Measurements from ENCODE around the gene INTS4. TPM values are rescaled to one million over a fixed set of nuclear protein-coding genes. Genes with fewer than 3 reads are reported as not detected.
"Not testable (repeated sequence)": the region's sequence is repeated elsewhere in the genome, so short reads cannot be mapped to it uniquely, and the experiment has no call there.

INTS4 gene
- total and polyA plus RNA-seq, 10 of the 15 experiments (the other 5 are each of a cell fraction or from before 2014, with no cell fraction given): 20.2 to 50.5 (median 40.0) TPM

- RAD21 ChIA-PET (ENCODE audit: unreplicated experiment); FAIRE-seq; H3K27ac ChIP-seq (ENCODE audit: control insufficient read depth, insufficient read depth); in situ Hi-C loops (cut with MboI); H3K4me1 ChIP-seq (ENCODE audit: control insufficient read depth, insufficient read depth, low read length); DNase-seq (ENCODE audit: low read depth, low spot score); intact Hi-C loops (cut with micrococcal nuclease; ENCODE audit: unreplicated experiment); H3K4me3 ChIP-seq; ATAC-seq; H2AFZ ChIP-seq (ENCODE audit: control insufficient read depth, low read depth, low read length); H3K9ac ChIP-seq (ENCODE audit: control insufficient read depth, insufficient read depth, low read length); CTCF ChIA-PET; POLR2A ChIA-PET; H4K20me1 ChIP-seq (ENCODE audit: control insufficient read depth, insufficient read depth); H3K79me2 ChIP-seq (ENCODE audit: control insufficient read depth, insufficient read depth, low read length); H3K36me3 ChIP-seq (ENCODE audit: control insufficient read depth in 2 of 2, insufficient read depth in 2 of 2, low read length in 1 of 2); H3K9me3 ChIP-seq (replicated peaks; ENCODE audit: control insufficient read depth, insufficient read depth, low read length); H3K27me3 ChIP-seq (replicated peaks in 1 of 2; ENCODE audit: control insufficient read depth in 2 of 2, insufficient read depth in 2 of 2, low read length in 1 of 2); SMC1A ChIA-PET (ENCODE audit: uncharacterized antibody, unreplicated experiment); H3K4me2 ChIP-seq (ENCODE audit: control insufficient read depth, insufficient read depth): not testable (repeated sequence)
- BruUV-seq (replicated peaks): TSS peak; percentile 35
Observed at GRCh38 chr11:77890100-77890614, 104.3 kb downstream of the INTS4 start.

DNA sequence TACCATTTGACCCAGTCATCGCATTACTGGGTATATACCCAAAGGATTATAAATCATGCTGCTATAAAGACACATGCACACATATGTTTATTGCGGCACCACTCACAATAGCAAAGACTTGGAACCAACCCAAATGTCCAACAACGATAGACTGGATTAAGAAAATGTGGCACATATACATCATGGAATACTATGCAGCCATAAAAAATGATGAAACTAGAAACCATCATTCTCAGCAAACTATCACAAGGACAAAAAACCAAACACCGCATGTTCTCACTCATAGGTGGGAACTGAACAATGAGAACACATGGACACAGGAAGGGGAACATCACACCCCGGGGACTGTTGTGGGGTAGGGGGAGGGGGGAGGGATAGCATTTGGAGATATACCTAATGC lies 105.4 kb downstream of the INTS4 start:
- H3K9me3 ChIP-seq (replicated peaks; ENCODE audit: control insufficient read depth, insufficient read depth, low read length); BruUV-seq (replicated peaks); POLR2A ChIA-PET; H3K4me3 ChIP-seq; H3K36me3 ChIP-seq (ENCODE audit: control insufficient read depth in 2 of 2, insufficient read depth in 2 of 2, low read length in 1 of 2); H2AFZ ChIP-seq (ENCODE audit: control insufficient read depth, low read depth, low read length); H4K20me1 ChIP-seq (ENCODE audit: control insufficient read depth, insufficient read depth); RAD21 ChIA-PET (ENCODE audit: unreplicated experiment); DNase-seq (ENCODE audit: low read depth, low spot score); H3K4me1 ChIP-seq (ENCODE audit: control insufficient read depth, insufficient read depth, low read length); H3K27ac ChIP-seq (ENCODE audit: control insufficient read depth, insufficient read depth); H3K9ac ChIP-seq (ENCODE audit: control insufficient read depth, insufficient read depth, low read length); ATAC-seq; H3K79me2 ChIP-seq (ENCODE audit: control insufficient read depth, insufficient read depth, low read length); in situ Hi-C loops (cut with MboI); intact Hi-C loops (cut with micrococcal nuclease; ENCODE audit: unreplicated experiment); CTCF ChIA-PET; H3K4me2 ChIP-seq (ENCODE audit: control insufficient read depth, insufficient read depth); SMC1A ChIA-PET (ENCODE audit: uncharacterized antibody, unreplicated experiment); H3K27me3 ChIP-seq (replicated peaks in 1 of 2; ENCODE audit: control insufficient read depth in 2 of 2, insufficient read depth in 2 of 2, low read length in 1 of 2); FAIRE-seq: not testable (repeated sequence)
- WGBS (ENCODE audit: insufficient coverage, insufficient replicate concordance, low lambda C conversion rate, missing lambda C conversion rate): 96% methylated on average over 4 of the region's 5 CpGs

DNA sequence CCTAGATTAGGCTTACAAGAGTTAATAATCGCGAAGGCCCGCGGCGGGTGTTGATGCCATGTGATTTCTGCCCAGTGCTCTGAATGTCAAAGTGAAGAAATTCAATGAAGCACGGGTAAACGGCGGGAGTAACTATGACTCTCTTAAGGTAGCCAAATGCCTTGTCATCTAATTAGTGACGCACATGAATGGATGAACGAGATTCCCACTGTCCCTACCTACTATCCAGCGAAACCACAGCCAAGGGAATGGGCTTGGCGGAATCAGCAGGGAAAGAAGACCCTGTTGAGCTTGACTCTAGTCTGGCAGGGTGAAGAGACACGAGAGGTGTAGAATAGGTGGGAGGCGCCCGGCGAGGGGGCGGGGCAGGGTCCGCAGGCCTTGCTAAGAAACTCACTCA lies 108.1 kb downstream of the INTS4 start:
- no peak overlapping the region for H3K4me2 ChIP-seq (ENCODE audit: control insufficient read depth, insufficient read depth)
- no peak for ATAC-seq
- no peak overlapping the region for H3K4me3 ChIP-seq
- no peak overlapping the region for H3K27ac ChIP-seq (ENCODE audit: control insufficient read depth, insufficient read depth)
- 87% methylated on average over 17 of the region's 18 CpGs for WGBS (ENCODE audit: insufficient coverage, insufficient replicate concordance, low lambda C conversion rate, missing lambda C conversion rate)
- DNase-seq (ENCODE audit: low read depth, low spot score): peak; percentile 12
- no peaks in the 10 kb centered on the region for H3K79me2 ChIP-seq (ENCODE audit: control insufficient read depth, insufficient read depth, low read length)
- no peaks in the 10 kb centered on the region for H3K27me3 ChIP-seq (replicated peaks in 1 of 2; ENCODE audit: control insufficient read depth in 2 of 2, insufficient read depth in 2 of 2, low read length in 1 of 2)
- ChIA-PET SMC1A (ENCODE audit: uncharacterized antibody, unreplicated experiment) (no interaction called here), POLR2A (no interaction called here), RAD21 (ENCODE audit: unreplicated experiment) (no interaction called here), CTCF (no interaction called here)
- intact Hi-C loops (cut with micrococcal nuclease; ENCODE audit: unreplicated experiment) (no loop called here), in situ Hi-C loops (cut with MboI) (no loop called here)
- no peak overlapping the region for H2AFZ ChIP-seq (ENCODE audit: control insufficient read depth, low read depth, low read length)
- TF ChIP-seq, protein P1, sequence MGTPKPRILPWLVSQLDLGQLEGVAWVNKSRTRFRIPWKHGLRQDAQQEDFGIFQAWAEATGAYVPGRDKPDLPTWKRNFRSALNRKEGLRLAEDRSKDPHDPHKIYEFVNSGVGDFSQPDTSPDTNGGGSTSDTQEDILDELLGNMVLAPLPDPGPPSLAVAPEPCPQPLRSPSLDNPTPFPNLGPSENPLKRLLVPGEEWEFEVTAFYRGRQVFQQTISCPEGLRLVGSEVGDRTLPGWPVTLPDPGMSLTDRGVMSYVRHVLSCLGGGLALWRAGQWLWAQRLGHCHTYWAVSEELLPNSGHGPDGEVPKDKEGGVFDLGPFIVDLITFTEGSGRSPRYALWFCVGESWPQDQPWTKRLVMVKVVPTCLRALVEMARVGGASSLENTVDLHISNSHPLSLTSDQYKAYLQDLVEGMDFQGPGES (IDR thresholded peaks at IDR 0.05): no peak
- TF ChIP-seq SUZ12 (IDR thresholded peaks at IDR 0.05; ENCODE audit: unreplicated experiment) (no peak), RFX5 (IDR thresholded peaks at IDR 0.05; ENCODE audit: low read depth, low read length) (no peak)
- H3K36me3 ChIP-seq (ENCODE audit: control insufficient read depth in 2 of 2, insufficient read depth in 2 of 2, low read length in 1 of 2): peaks cover 1 to 6% of the 10 kb centered on the region in 2 experiments; a peak in 3 of 4 replicates
- no peaks in the 10 kb centered on the region for H3K9me3 ChIP-seq (replicated peaks; ENCODE audit: control insufficient read depth, insufficient read depth, low read length)
- H3K4me1 ChIP-seq (ENCODE audit: control insufficient read depth, insufficient read depth, low read length): no peaks in the 10 kb centered on the region
- no TSS peak for BruUV-seq (replicated peaks)
- FAIRE-seq: no peak
- no peaks in the 10 kb centered on the region for H4K20me1 ChIP-seq (ENCODE audit: control insufficient read depth, insufficient read depth)
- no peak overlapping the region for H3K9ac ChIP-seq (ENCODE audit: control insufficient read depth, insufficient read depth, low read length)

Data from GM12878 (cell line).